Loucy (cell line): ENCODE measurements around the gene GIGYF2.

Experiments
- EZH2phosphoT487 ChIP-seq: fragments of 200-600 bp; IDR thresholded peaks from 2 replicates; pipeline ENCODE4 v1.6.1; 2018; ENCODE audit warnings: antibody characterized with exemption, mild to moderate bottlenecking, moderate library complexity, borderline replicate concordance
- TF ChIP-seq, protein P1 (sequence below): fragments of 200-600 bp; sonication (generic); conservative IDR thresholded peaks from 2 replicates; pipeline ENCODE4 v1.5.1; 2014; ENCODE audit warnings: mild to moderate bottlenecking, antibody characterized with exemption, low read length

DNA sequence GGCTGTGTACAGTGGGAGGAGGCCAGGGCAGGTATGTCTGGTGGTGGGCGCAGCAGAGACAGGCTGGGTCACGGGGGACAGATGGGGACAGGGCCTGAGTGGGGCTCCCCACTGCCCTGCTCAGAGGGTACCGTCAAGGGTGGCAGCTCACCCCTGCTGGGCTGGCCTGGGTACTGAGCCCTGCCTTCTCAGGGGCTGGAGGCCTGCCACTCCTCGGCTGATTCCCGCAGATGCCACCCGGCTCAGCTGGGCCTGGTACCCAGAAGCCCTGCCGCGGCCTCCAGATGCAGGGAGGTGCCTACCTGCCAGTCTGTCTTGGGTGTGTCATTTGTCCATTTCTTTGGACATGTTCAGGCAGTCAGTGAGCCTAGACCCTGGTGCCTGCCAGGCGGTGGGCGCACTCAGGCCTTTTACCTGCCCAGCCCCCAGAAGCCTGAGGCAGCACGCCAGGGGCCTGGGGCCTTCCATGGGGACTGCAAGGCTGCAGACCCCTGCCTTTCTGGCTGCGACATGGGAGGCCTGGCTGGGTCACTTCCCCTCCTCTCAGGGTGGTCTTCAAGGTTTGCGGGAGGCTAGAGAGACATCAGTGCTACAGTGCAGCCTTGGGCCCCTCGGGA lies 176.3 kb downstream of the GIGYF2 start:
- TF ChIP-seq, protein P1, sequence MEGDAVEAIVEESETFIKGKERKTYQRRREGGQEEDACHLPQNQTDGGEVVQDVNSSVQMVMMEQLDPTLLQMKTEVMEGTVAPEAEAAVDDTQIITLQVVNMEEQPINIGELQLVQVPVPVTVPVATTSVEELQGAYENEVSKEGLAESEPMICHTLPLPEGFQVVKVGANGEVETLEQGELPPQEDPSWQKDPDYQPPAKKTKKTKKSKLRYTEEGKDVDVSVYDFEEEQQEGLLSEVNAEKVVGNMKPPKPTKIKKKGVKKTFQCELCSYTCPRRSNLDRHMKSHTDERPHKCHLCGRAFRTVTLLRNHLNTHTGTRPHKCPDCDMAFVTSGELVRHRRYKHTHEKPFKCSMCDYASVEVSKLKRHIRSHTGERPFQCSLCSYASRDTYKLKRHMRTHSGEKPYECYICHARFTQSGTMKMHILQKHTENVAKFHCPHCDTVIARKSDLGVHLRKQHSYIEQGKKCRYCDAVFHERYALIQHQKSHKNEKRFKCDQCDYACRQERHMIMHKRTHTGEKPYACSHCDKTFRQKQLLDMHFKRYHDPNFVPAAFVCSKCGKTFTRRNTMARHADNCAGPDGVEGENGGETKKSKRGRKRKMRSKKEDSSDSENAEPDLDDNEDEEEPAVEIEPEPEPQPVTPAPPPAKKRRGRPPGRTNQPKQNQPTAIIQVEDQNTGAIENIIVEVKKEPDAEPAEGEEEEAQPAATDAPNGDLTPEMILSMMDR, result no peak
- TF ChIP-seq EZH2phosphoT487, result no peak
